Amniotic epithelial cell (primary cell): ENCODE measurements around the gene DES.

ENCODE experiments used
- DNase-seq: peaks from one replicate; pipeline ENCODE4 v3.0.0-alpha.2; 2010; ENCODE audit warnings: low read depth

The DES gene

DNA sequence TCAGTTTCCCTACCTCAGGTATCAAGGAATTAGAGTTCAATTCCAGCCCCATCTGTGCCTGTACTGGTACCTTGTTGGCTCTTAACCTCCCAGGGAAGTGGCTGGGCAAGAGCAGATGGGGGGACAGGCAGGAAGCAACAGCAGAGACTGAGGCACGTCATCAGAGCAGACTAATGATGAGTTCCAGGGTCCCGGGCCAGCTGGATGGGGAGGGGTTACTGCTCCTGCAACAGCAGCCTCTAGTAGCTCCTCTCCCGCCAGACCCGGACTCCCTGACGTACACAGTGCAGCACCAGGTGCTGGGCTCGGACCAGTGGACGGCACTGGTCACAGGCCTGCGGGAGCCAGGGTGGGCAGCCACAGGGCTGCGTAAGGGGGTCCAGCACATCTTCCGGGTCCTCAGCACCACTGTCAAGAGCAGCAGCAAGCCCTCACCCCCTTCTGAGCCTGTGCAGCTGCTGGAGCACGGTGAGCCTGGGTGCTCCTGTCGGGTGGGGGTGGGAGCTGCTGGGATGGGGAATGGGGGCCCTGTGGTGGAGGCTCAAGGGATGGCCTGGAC is 54.5 kb downstream of the DES start:
- no peak for DNase-seq

DNA sequence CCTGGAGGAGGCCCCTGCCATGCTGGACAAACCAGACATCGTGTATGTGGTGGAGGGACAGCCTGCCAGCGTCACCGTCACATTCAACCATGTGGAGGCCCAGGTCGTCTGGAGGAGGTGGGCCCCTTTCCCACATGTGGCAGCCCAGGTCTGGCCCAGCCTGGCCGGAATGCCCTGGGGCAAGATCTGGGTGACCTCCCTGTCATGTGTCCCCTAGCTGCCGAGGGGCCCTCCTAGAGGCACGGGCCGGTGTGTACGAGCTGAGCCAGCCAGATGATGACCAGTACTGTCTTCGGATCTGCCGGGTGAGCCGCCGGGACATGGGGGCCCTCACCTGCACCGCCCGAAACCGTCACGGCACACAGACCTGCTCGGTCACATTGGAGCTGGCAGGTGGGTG is 55.3 kb downstream of the DES start:
- DNase-seq: no peak

DNA sequence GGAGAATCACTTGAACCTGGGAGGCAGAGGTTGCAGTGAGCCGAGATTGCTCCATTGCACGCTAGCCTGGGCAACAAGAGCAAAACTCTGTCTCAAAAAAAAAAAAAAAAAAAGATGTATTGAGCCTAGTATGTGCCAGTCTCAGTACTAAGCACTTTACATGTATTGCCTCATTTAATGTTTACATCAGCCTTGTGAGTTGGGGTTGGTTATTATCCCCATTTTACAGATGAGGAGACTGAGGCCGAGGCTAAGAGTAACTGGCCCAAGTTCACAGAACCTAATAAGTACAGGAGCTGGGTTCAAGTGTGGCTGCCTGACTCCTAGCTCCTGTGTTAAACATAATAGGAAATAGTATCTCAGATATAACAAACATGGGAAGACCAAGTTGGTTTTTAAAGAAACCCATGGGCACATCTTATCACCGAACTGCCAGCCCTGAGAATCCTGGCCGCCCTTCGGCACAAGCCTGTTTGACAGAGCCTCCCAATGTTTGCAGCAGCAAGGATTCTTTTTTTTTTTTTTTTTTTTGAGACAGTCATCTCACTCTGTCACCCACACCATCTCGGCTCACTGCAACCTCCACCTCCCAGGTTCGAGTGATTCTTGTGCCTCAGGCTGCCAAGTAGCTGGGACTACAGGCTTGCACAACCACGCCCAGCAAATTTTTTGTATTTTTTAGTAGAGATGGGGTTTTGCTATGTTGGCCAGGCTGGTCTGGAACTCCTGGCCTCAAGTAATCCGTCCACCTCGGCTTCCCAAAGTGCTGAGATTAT is 56.3 kb downstream of the DES start:
- no peak for DNase-seq

DNA sequence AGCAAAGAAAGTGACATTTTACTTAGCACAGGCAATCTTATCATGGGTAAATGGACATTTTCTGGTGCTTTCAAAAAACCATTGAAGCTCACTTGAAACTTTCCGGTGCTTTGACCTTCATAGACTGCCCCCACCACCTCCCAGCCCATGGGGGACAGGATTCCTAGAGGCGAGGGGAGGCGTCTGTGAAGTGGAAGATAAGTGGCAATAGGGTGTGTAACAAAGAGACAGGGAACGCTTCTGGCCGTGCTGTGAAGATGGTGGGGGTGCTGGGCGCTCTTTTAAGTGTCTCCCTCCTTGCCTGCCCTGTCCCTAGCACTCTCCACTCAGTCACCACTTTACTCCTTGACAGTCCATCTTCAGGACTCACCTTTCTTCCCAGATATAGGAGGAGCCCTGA is 57.1 kb downstream of the DES start:
- no peak for DNase-seq

- peak; percentile 38 for DNase-seq
Measured at GRCh38 chr2:219475697-219476651, 57.8 kb downstream of the DES start.
